Heart left ventricle (tissue), 13 donors: ENCODE data around the gene ELL3.

Experiments
- CTCF ChIP-seq, 12 donors: fragments of 200-600 bp; sonication (generic) in 4 of 12; IDR thresholded peaks; one replicate each; pipeline versions ENCODE4 v1.5.0 to v1.8.0; 2018 to 2022; ENCODE audit warnings: antibody characterized with exemption in 12 of 12, mild to moderate bottlenecking in 5 of 12
- POLR2A ChIP-seq, 2 donors: fragments of 450-650 bp; IDR thresholded peaks; one replicate each; pipeline ENCODE4 v1.6.1; 2017; ENCODE audit warnings: antibody characterized with exemption in 2 of 2, mild to moderate bottlenecking in 2 of 2, moderate library complexity in 2 of 2
- donor health status: ischemic (EF 13 %, LVEDD 7.1; RV severe dilation, severe dysfunction).
- donor health status: DM: no; HTN: yes; CAD: no.
- donor health status: DM: no; HTN: no; CAD: no.
- donor health status: ischemic (EF 25% LVEDD 6.9; RV normal size, moderate dysfunction).
- donor health status: ischemic (EF 25% LVEDD 5.7; RV mildly dilated, moderate dysfunction).
- donor health status: ischemic (EF 35%, LVEDD 5.7; RV mildly dilated, moderate dysfunction).
- donor health status: nonischemic (EF 11% LVEDD 7.7; RV severe dilation, severe dysfunction).
- donor health status: DM: yes; HTN: yes; CAD: no.
- donor health status: PGD.
- donor health status: ischemic (EF 29% LVEDD 5.4; RV normal size, mild dysfunction).
- donor health status: nonischemic (EF 23%, LVEDD 6.1; RV moderate dilation, normal function).

- no peak for TF ChIP-seq CTCF (IDR thresholded peaks at IDR 0.05)
- TF ChIP-seq POLR2A (IDR thresholded peaks at IDR 0.05) = no peak
These were observed 12.8 kb downstream of the ELL3 start for GRCh38 chr15:43763819-43764446.
